SK-N-SH treated with all-trans-retinoic acid at 6 μM for 48 hours (cell line): Measurements from ENCODE around the gene USP54.

Source experiments
- ATAC-seq: fragments of 200-7000 bp; cut with Tn5 transposase; 3 replicates; pipeline ENCODE4 v1.9.1; 2020; ENCODE audit warnings: mild to moderate bottlenecking, moderate library complexity
- ARNTL ChIP-seq: fragments of 450-650 bp; formaldehyde crosslinking; IDR thresholded peaks from 2 replicates; pipeline ENCODE4 v1.5.0; 2020; ENCODE audit warnings: low read depth, mild to moderate bottlenecking, moderate library complexity, borderline replicate concordance
- BACH2 ChIP-seq: fragments of 250-450 bp; sonication (Bioruptor Pico); IDR thresholded peaks from 2 replicates; pipeline ENCODE4 v1.9.0; 2021; ENCODE audit warnings: mild to moderate bottlenecking, borderline replicate concordance
- CSDC2 ChIP-seq: fragments of 250-450 bp; sonication (Bioruptor Pico); IDR thresholded peaks from 2 replicates; pipeline ENCODE4 v1.5.0; 2020; ENCODE audit warnings: mild to moderate bottlenecking, moderate library complexity
- ESRRG ChIP-seq: fragments of 250-450 bp; sonication (Bioruptor Pico); IDR thresholded peaks from 2 replicates; pipeline ENCODE4 v1.6.1; 2021; ENCODE audit warnings: mild to moderate bottlenecking
- GLIS3 ChIP-seq: fragments of 250-450 bp; sonication (Bioruptor Pico); IDR thresholded peaks from 2 replicates; pipeline ENCODE4 v1.5.0; 2020; ENCODE audit warnings: mild to moderate bottlenecking, moderate library complexity
- ISL1 ChIP-seq: fragments of 250-450 bp; sonication (Bioruptor Pico); IDR thresholded peaks from 2 replicates; pipeline ENCODE4 v2.1.2; 2022; ENCODE audit warnings: mild to moderate bottlenecking, moderate library complexity
- OSR1 ChIP-seq: fragments of 250-450 bp; sonication (Bioruptor Pico); IDR thresholded peaks from 2 replicates; pipeline ENCODE4 v1.8.0; 2022; ENCODE audit warnings: moderate library complexity, mild to moderate bottlenecking, inconsistent platforms
- PPARA ChIP-seq: fragments of 250-450 bp; sonication (Bioruptor Pico); IDR thresholded peaks from 2 replicates; pipeline ENCODE4 v1.5.0; 2020; ENCODE audit warnings: mild to moderate bottlenecking, borderline replicate concordance
- RARB ChIP-seq: fragments of 250-450 bp; sonication (Bioruptor Pico); IDR thresholded peaks from 2 replicates; pipeline ENCODE4 v1.8.0; 2021; ENCODE audit warnings: mild to moderate bottlenecking, moderate library complexity
- TOX ChIP-seq: fragments of 250-450 bp; sonication (Bioruptor Pico); IDR thresholded peaks from 2 replicates; pipeline ENCODE4 v1.8.0; 2021; ENCODE audit warnings: mild to moderate bottlenecking, moderate library complexity, borderline replicate concordance
- ZC3H10 ChIP-seq: fragments of 250-450 bp; sonication (Bioruptor Pico); IDR thresholded peaks from 2 replicates; pipeline ENCODE4 v1.5.1; 2021; ENCODE audit warnings: mild to moderate bottlenecking, moderate library complexity
- ZFP3 ChIP-seq: fragments of 250-450 bp; sonication (Bioruptor Pico); IDR thresholded peaks from 2 replicates; pipeline ENCODE4 v1.5.0; 2020; ENCODE audit warnings: mild to moderate bottlenecking, moderate library complexity
- ZNF565 ChIP-seq: fragments of 450-650 bp; formaldehyde crosslinking; conservative IDR thresholded peaks from 2 replicates; pipeline ENCODE4 v1.5.0; 2020; ENCODE audit warnings: low read depth, mild to moderate bottlenecking, moderate library complexity
- ZNF70 ChIP-seq: fragments of 450-650 bp; formaldehyde crosslinking; IDR thresholded peaks from 2 replicates; pipeline ENCODE4 v1.5.0; 2020; ENCODE audit warnings: mild to moderate bottlenecking, moderate library complexity
- ZNF8 ChIP-seq: fragments of 450-650 bp; formaldehyde crosslinking; IDR thresholded peaks from 2 replicates; pipeline ENCODE4 v1.5.0; 2020; ENCODE audit warnings: mild to moderate bottlenecking, moderate library complexity
- TF ChIP-seq, protein P1 (sequence below): fragments of 250-450 bp; sonication (Bioruptor Pico); IDR thresholded peaks from 2 replicates; pipeline ENCODE4 v1.8.0; 2021; ENCODE audit warnings: low read depth, mild to moderate bottlenecking, moderate library complexity, borderline replicate concordance
- TF ChIP-seq, protein P2 (sequence below): fragments of 250-450 bp; sonication (Bioruptor Pico); IDR thresholded peaks from 2 replicates; pipeline ENCODE4 v1.8.0; 2020; ENCODE audit warnings: mild to moderate bottlenecking, moderate library complexity, borderline replicate concordance
- TF ChIP-seq, protein P3 (sequence below): fragments of 250-450 bp; sonication (Bioruptor Pico); IDR thresholded peaks from 2 replicates; pipeline ENCODE4 v1.5.1; 2020; ENCODE audit warnings: low read depth, mild to moderate bottlenecking, moderate library complexity
- TF ChIP-seq, protein P4 (sequence below): fragments of 250-450 bp; sonication (Bioruptor Pico); IDR thresholded peaks from 2 replicates; pipeline ENCODE4 v1.5.1; 2021; ENCODE audit warnings: mild to moderate bottlenecking, moderate library complexity

USP54 gene

DNA sequence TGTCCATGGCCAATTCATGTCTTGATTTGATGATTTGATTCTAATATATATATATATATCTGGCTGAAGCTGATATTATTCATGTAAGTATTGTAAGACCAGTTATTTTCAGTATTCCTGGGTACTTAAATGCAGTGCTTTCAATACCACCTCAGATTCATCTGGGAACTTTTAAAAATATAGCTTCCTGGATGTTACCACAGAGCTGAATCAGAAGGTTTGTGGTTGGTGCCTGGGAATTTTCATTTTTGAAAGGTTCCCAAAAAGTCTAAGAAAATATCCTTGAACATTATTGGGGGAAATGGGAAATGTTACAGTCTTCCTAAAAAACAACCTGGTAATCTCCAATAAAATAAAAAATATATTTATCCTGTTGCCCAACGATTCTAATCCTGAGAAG is 84.7 kb downstream of the USP54 start:
- ATAC-seq, result no peak
- TF ChIP-seq CSDC2 (CRISPR knock-in tag) (no peak), ZFP3 (no peak), ZC3H10 (no peak), ISL1 (CRISPR knock-in tag) (no peak), PPARA (CRISPR knock-in tag) (no peak), ESRRG (CRISPR knock-in tag) (no peak), GLIS3 (CRISPR knock-in tag) (no peak), ZNF8 (CRISPR knock-in tag) (no peak), ARNTL (CRISPR knock-in tag) (no peak), OSR1 (CRISPR knock-in tag) (no peak), ZNF70 (CRISPR knock-in tag) (no peak), BACH2 (no peak)
- TF ChIP-seq, protein P1, sequence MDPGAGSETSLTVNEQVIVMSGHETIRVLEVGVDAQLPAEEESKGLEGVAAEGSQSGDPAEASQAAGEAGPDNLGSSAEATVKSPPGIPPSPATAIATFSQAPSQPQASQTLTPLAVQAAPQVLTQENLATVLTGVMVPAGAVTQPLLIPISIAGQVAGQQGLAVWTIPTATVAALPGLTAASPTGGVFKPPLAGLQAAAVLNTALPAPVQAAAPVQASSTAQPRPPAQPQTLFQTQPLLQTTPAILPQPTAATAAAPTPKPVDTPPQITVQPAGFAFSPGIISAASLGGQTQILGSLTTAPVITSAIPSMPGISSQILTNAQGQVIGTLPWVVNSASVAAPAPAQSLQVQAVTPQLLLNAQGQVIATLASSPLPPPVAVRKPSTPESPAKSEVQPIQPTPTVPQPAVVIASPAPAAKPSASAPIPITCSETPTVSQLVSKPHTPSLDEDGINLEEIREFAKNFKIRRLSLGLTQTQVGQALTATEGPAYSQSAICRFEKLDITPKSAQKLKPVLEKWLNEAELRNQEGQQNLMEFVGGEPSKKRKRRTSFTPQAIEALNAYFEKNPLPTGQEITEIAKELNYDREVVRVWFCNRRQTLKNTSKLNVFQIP (CRISPR knock-in tag), result no peak
- TF ChIP-seq, protein P2, sequence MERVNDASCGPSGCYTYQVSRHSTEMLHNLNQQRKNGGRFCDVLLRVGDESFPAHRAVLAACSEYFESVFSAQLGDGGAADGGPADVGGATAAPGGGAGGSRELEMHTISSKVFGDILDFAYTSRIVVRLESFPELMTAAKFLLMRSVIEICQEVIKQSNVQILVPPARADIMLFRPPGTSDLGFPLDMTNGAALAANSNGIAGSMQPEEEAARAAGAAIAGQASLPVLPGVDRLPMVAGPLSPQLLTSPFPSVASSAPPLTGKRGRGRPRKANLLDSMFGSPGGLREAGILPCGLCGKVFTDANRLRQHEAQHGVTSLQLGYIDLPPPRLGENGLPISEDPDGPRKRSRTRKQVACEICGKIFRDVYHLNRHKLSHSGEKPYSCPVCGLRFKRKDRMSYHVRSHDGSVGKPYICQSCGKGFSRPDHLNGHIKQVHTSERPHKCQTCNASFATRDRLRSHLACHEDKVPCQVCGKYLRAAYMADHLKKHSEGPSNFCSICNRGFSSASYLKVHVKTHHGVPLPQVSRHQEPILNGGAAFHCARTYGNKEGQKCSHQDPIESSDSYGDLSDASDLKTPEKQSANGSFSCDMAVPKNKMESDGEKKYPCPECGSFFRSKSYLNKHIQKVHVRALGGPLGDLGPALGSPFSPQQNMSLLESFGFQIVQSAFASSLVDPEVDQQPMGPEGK, result no peak
- TF ChIP-seq, protein P3, sequence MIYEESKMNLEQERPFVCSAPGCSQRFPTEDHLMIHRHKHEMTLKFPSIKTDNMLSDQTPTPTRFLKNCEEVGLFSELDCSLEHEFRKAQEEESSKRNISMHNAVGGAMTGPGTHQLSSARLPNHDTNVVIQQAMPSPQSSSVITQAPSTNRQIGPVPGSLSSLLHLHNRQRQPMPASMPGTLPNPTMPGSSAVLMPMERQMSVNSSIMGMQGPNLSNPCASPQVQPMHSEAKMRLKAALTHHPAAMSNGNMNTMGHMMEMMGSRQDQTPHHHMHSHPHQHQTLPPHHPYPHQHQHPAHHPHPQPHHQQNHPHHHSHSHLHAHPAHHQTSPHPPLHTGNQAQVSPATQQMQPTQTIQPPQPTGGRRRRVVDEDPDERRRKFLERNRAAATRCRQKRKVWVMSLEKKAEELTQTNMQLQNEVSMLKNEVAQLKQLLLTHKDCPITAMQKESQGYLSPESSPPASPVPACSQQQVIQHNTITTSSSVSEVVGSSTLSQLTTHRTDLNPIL (CRISPR knock-in tag), result no peak
- TF ChIP-seq, protein P4, sequence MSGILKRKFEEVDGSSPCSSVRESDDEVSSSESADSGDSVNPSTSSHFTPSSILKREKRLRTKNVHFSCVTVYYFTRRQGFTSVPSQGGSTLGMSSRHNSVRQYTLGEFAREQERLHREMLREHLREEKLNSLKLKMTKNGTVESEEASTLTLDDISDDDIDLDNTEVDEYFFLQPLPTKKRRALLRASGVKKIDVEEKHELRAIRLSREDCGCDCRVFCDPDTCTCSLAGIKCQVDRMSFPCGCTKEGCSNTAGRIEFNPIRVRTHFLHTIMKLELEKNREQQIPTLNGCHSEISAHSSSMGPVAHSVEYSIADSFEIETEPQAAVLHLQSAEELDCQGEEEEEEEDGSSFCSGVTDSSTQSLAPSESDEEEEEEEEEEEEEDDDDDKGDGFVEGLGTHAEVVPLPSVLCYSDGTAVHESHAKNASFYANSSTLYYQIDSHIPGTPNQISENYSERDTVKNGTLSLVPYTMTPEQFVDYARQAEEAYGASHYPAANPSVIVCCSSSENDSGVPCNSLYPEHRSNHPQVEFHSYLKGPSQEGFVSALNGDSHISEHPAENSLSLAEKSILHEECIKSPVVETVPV, result no peak

DNA sequence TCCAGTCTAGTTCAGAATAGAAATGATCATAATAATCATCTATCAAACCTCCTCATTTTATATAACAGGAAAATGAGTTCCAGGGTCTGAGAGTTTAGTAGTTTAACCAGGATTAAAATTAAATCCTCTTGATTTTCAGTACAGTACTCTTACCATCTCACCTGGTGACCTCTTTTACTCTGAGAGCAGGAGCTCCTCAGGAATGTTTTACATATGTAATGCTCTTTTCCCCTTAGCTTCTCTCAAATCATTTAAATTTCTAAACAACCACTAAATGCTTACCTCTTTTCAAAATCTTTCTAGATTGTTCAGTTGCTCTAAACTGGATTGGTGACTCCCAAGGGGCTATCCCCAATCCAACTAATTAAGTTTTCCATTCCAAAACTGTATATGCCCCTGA is 85.1 kb downstream of the USP54 start:
- ATAC-seq, result no peak

More for the DNA sequence above, 85.1 kb downstream of the USP54 start:
- TF ChIP-seq CSDC2 (CRISPR knock-in tag), result no peak
- TF ChIP-seq, protein P2, result no peak
- TF ChIP-seq, protein P4, result no peak
- no peak for TF ChIP-seq ZFP3
- TF ChIP-seq PPARA (CRISPR knock-in tag), result no peak
- no peak for TF ChIP-seq RARB (CRISPR knock-in tag)
- TF ChIP-seq, protein P1 (CRISPR knock-in tag), result no peak
- TF ChIP-seq OSR1 (CRISPR knock-in tag), result no peak
- TF ChIP-seq ZNF565, result no peak
- TF ChIP-seq ARNTL (CRISPR knock-in tag), result no peak
- no peak for TF ChIP-seq TOX (CRISPR knock-in tag)
- no peak for TF ChIP-seq BACH2
- TF ChIP-seq ZNF8 (CRISPR knock-in tag), result no peak
- no peak for TF ChIP-seq ESRRG (CRISPR knock-in tag)
